NB4 (cell line): ENCODE measurements around the gene TMEM63C.
"Not testable (repeated sequence)": the region's sequence is repeated elsewhere in the genome, so short reads cannot be mapped to it uniquely, and the experiment has no call there.

Experiments
- DNase-seq: peaks from one replicate; pipeline ENCODE4 v3.0.0; 2010; ENCODE audit warnings: low read depth
- H3K4me3 ChIP-seq: one replicate; pipeline ENCODE4 v1.5.1; 2011; ENCODE audit warnings: mild to moderate bottlenecking, low read depth, low read length, moderate library complexity
- MYC ChIP-seq: IDR thresholded peaks from 2 replicates; pipeline ENCODE4 v1.6.1; 2011; ENCODE audit warnings: low read depth, low read length
- POLR2A ChIP-seq: IDR thresholded peaks from 2 replicates; pipeline ENCODE4 v1.6.1; 2011; ENCODE audit warnings: mild to moderate bottlenecking; ENCODE audit not compliant: insufficient read length; ENCODE audit errors: extremely low read depth
- TF ChIP-seq, protein P1 (sequence below): IDR thresholded peaks from 2 replicates; pipeline ENCODE4 v1.6.1; 2011; ENCODE audit warnings: low read depth, low read length
- TF ChIP-seq, protein P2 (sequence below): IDR thresholded peaks from one replicate; pipeline ENCODE4 v1.5.1; 2012; ENCODE audit warnings: low read depth, low read length

TMEM63C gene

DNA sequence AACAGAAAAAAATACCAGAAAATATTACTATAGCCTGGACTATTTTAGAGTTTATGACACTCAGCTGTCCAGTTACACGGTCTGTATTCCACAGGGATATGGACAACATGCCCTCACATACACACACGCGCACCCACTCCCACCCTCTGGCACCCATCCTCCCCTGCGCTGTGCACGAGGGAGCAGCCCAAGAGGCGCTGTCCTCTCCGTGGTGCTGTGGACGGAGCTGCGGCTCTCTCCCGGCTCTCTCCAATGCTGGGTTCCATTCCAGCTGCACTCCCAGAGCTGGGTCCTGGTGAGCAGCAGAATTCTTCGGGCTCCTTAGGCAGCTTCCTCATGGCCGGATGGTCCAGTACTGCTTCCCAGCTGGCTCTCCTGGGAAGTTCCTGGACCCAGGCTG is 95.4 kb downstream of the TMEM63C start:
- no peak for TF ChIP-seq POLR2A
- TF ChIP-seq, protein P1, sequence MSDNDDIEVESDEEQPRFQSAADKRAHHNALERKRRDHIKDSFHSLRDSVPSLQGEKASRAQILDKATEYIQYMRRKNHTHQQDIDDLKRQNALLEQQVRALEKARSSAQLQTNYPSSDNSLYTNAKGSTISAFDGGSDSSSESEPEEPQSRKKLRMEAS: no peak
- TF ChIP-seq, protein P2, sequence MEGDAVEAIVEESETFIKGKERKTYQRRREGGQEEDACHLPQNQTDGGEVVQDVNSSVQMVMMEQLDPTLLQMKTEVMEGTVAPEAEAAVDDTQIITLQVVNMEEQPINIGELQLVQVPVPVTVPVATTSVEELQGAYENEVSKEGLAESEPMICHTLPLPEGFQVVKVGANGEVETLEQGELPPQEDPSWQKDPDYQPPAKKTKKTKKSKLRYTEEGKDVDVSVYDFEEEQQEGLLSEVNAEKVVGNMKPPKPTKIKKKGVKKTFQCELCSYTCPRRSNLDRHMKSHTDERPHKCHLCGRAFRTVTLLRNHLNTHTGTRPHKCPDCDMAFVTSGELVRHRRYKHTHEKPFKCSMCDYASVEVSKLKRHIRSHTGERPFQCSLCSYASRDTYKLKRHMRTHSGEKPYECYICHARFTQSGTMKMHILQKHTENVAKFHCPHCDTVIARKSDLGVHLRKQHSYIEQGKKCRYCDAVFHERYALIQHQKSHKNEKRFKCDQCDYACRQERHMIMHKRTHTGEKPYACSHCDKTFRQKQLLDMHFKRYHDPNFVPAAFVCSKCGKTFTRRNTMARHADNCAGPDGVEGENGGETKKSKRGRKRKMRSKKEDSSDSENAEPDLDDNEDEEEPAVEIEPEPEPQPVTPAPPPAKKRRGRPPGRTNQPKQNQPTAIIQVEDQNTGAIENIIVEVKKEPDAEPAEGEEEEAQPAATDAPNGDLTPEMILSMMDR: no peak
- no peak for TF ChIP-seq MYC
- H3K4me3 ChIP-seq: no peak overlapping the region
- no peak for DNase-seq

DNA sequence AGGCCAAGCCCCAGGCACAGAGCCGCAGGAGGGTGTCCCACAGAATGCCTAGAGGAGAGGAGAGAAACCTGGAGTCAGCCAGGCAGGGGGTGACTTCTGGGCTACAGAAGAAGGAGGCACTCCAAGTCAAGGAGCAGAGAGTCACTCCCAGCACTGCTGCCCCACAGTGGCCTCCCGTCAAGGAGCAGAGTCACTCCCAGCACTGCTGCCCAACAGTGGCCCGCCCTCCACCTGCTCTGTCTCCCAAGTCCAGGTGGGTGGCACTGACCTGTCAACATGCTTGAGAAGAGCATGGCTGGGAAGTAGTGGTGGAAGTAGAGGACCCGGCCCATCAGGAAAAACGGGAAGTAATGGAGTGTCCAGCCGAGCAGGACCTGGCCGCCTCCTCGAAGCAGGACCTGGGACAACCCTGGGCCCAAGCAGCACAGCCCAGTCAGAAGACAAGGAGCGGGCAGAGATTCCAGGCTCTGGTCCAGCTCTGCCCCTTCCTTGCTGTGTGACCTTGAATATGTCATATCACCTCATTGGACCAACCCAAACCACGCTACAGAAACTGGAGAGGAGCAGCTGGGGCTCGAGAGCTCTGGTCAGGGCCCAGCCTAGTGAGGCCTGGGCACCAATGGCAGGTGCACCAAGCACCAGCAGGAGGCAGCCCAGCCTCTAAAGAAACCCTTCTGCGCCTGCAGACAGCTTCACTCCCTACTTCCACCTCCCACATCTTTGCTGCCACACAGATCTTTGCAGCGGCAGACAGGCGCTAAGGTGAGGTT is 97.0 kb downstream of the TMEM63C start:
- no peak overlapping the region for H3K4me3 ChIP-seq
- no peak for DNase-seq
- TF ChIP-seq POLR2A (no peak), MYC (no peak)
- TF ChIP-seq, protein P1: no peak
- TF ChIP-seq, protein P2: no peak

DNA sequence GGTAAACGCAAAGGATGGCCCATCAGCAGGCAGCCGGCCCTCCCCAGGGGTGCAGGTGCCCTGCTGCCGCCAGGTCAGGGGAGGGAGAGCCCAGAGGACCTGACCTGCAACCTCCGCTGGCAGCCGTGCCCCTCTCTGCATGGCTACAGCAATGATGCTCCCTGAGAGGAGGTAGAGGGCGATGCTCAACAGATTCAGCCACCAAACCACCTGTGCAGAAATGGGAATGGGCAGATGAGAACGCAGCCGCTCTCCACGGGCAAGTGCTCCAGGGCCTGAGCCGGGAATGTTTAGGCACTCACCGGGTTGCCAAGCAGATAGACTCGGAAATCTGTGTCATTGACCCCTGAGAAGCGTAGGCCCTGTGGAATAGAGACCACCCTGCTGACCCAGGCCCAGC is 98.1 kb downstream of the TMEM63C start:
- DNase-seq: no peak
- TF ChIP-seq MYC: no peak
- TF ChIP-seq, protein P1: no peak
- no peak for TF ChIP-seq POLR2A
- TF ChIP-seq, protein P2: no peak
- H3K4me3 ChIP-seq: no peak overlapping the region

DNA sequence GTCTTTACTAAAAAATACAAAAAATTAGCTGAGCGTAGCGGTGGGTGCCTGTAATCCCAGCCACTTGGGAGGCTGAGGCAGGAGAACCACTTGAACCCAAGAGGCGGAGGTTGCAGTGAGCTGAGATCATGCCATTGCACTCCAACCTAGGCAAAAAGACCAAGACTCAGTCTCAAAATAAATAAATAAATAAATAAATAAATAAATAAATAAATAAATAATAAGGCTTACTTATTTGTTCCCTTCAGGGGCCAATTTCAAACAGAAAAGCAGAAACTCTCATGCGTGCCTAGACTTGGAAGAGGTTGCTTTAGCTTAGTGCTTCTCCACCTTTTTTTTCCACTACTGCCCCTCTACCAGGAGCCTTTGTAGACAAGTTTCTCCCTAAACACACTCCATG is 99.3 kb downstream of the TMEM63C start:
- DNase-seq, H3K4me3 ChIP-seq: not testable (repeated sequence)

DNA sequence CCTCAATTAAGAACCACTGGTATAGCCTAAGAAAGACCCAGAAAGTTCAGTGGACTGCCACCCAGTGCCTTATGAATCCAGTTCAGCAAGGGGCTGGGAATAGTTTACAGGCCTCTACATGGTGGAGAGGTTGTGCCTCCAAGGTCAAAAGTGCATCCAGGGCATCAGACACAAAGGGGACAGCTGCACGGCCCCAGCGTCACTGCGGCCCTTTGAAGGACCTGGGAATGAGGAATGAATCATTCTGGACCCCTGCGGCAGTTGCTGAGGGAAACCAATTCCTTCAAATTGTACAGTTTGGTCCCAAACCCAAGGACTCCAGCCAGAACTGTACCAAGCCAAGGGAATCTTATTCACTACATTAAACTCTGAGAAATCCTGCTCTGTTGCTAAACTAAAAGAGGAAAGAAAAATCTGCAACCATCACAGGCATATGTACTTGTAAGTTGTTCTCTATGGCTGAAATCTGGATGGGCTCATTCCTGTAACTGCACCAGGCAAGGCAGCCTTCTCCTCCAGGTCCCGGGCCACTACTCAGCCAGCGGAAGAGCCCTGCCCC is 100.3 kb downstream of the TMEM63C start:
- no peak for TF ChIP-seq MYC
- no peak for TF ChIP-seq POLR2A
- TF ChIP-seq, protein P1: no peak
- TF ChIP-seq, protein P2: no peak
- DNase-seq: no peak
- H3K4me3 ChIP-seq: no peak overlapping the region

DNA sequence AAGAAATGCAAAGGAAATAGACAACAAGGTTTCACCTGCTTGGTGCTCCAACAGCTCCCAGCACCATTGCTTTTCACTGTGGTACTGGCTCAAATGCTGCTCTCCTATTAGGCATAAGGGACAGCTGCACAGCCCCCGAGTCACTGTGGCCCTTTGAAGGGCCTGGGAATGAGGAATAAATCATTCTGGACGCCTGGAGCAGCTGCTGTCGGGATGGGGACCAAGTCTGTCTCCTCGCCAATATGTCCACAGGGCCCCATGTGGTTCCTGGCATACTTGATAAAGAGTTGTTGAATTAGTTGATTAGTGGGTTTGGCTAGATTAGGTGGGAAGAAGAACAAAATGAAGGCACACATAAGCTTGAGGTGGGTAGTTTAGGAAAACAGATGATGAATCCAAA is 102.5 kb downstream of the TMEM63C start:
- TF ChIP-seq POLR2A: no peak
- DNase-seq: no peak

DNA sequence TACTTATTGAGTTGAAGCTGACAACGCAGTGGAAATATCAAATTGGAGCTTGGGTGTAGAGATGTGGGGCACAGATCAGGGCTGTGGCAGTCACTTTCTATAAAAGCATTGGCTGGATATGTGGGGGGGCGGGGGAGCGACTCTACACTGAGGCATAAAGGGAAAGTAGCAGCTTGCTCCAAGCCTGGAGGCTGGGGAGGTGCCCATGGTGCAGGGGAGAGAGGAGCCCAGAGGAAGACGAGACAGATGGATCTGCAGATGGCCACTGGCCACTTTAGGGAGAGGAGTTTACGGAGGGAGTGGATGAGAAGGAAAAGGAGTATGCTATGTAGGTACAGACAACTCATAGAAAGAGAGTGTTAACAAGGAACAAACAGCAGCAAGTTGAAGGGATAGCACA is 102.9 kb downstream of the TMEM63C start:
- TF ChIP-seq, protein P1: no peak
- TF ChIP-seq, protein P2: no peak
- TF ChIP-seq MYC: no peak

More for the DNA sequence above, 102.5 kb downstream of the TMEM63C start:
- no peak overlapping the region for H3K4me3 ChIP-seq

More for the DNA sequence above, 102.9 kb downstream of the TMEM63C start:
- H3K4me3 ChIP-seq: no peak overlapping the region
- no peak for DNase-seq
